H9 (cell line): ENCODE measurements around the gene CLN5. TPM values are rescaled to one million over a fixed set of nuclear protein-coding genes. Genes with fewer than 3 reads are reported as not detected.

Experiments used
- DNase-seq: peaks from one replicate; pipeline ENCODE4 v3.0.0-alpha.2; 2017
- H2AFZ ChIP-seq: one replicate; pipeline ENCODE4 v1.6.1; 2013; ENCODE audit warnings: mild to moderate bottlenecking, low read length, control low read depth, moderate library complexity
- H2AK5ac ChIP-seq: 2 replicates; pipeline ENCODE4 v1.6.1; 2013; ENCODE audit warnings: low read length, control low read depth, mixed read lengths; ENCODE audit not compliant: insufficient read length
- H2BK120ac ChIP-seq: one replicate; pipeline ENCODE4 v1.6.1; 2013; ENCODE audit warnings: low read depth, mild to moderate bottlenecking, low read length, control low read depth, inconsistent platforms; ENCODE audit not compliant: poor library complexity, severe bottlenecking
- H2BK12ac ChIP-seq: 2 replicates; pipeline ENCODE4 v1.6.1; 2013; ENCODE audit warnings: low read length, control low read depth, mixed read lengths, low read depth; ENCODE audit not compliant: insufficient read length
- H2BK15ac ChIP-seq: 2 replicates; pipeline ENCODE4 v1.6.1; 2013; ENCODE audit warnings: low read depth, low read length, control low read depth
- H2BK20ac ChIP-seq: one replicate; pipeline ENCODE4 v1.6.1; 2013; ENCODE audit warnings: low read depth, mild to moderate bottlenecking, low read length, control low read depth, inconsistent platforms; ENCODE audit not compliant: poor library complexity, severe bottlenecking
- H2BK5ac ChIP-seq: 2 replicates; pipeline ENCODE4 v1.6.1; 2013; ENCODE audit warnings: low read length, control low read depth, mixed read lengths; ENCODE audit not compliant: insufficient read length
- H3K14ac ChIP-seq: 2 replicates; pipeline ENCODE4 v1.6.1; 2013; ENCODE audit warnings: low read length, control low read depth; ENCODE audit not compliant: insufficient read depth
- H3K18ac ChIP-seq: 2 replicates; pipeline ENCODE4 v1.6.1; 2013; ENCODE audit warnings: low read depth, mild to moderate bottlenecking, mixed read lengths, low read length, control low read depth; ENCODE audit not compliant: insufficient read length
- H3K23ac ChIP-seq: 2 replicates; pipeline ENCODE4 v1.6.1; 2013; ENCODE audit warnings: low read length, control low read depth, mixed read lengths, low read depth; ENCODE audit not compliant: insufficient read length
- H3K23me2 ChIP-seq: 2 replicates; pipeline ENCODE4 v1.6.1; 2013; ENCODE audit warnings: low read depth, mild to moderate bottlenecking, mixed read lengths, low read length, control low read depth; ENCODE audit not compliant: insufficient read length, poor library complexity, severe bottlenecking
- H3K27ac ChIP-seq: 2 replicates; pipeline ENCODE4 v1.5.1; 2013; ENCODE audit warnings: low read length, control low read depth, mixed read lengths, low read depth; ENCODE audit not compliant: insufficient read length
- H3K27me3 ChIP-seq: 2 replicates; pipeline ENCODE4 v1.6.1; 2013; ENCODE audit warnings: low read length, control low read depth, inconsistent platforms; ENCODE audit not compliant: insufficient read depth
- H3K4ac ChIP-seq: 2 replicates; pipeline ENCODE4 v1.6.1; 2013; ENCODE audit warnings: low read depth, mild to moderate bottlenecking, control low read depth, inconsistent platforms, low read length, moderate library complexity
- H3K4me1 ChIP-seq: 2 replicates; pipeline ENCODE4 v1.6.1; 2013; ENCODE audit warnings: low read length, control low read depth, inconsistent platforms; ENCODE audit not compliant: insufficient read depth
- H3K4me2 ChIP-seq: 2 replicates; pipeline ENCODE4 v1.6.1; 2013; ENCODE audit warnings: low read length, control low read depth, mixed read lengths; ENCODE audit not compliant: insufficient read length, insufficient read depth
- H3K56ac ChIP-seq: 2 replicates; pipeline ENCODE4 v1.6.1; 2013; ENCODE audit warnings: low read depth, mild to moderate bottlenecking, mixed read lengths, low read length, control low read depth; ENCODE audit not compliant: insufficient read length
- H3K79me1 ChIP-seq: 2 replicates; pipeline ENCODE4 v1.6.1; 2013; ENCODE audit warnings: low read depth, mild to moderate bottlenecking, moderate library complexity, low read length, control low read depth, inconsistent platforms; ENCODE audit not compliant: insufficient read depth, poor library complexity, severe bottlenecking
- H3K79me2 ChIP-seq: 2 replicates; pipeline ENCODE4 v1.6.1; 2013; ENCODE audit warnings: low read length, control low read depth, inconsistent platforms; ENCODE audit not compliant: insufficient read depth
- H3K9ac ChIP-seq: 2 replicates; pipeline ENCODE4 v1.6.1; 2013; ENCODE audit warnings: low read length, control low read depth, mixed read lengths; ENCODE audit not compliant: insufficient read length; ENCODE audit errors: extremely low read depth
- H3K9me3 ChIP-seq: one replicate; pipeline ENCODE4 v1.6.1; 2013; ENCODE audit warnings: low read depth, low read length, inconsistent platforms; ENCODE audit not compliant: control insufficient read depth
- H3T11ph ChIP-seq: one replicate; pipeline ENCODE4 v1.6.1; 2013; ENCODE audit warnings: mild to moderate bottlenecking, low read length, control low read depth, inconsistent platforms
- H4K20me1 ChIP-seq: one replicate; pipeline ENCODE4 v1.6.1; 2013; ENCODE audit not compliant: control insufficient read depth, insufficient read length, insufficient read depth
- H4K5ac ChIP-seq: 2 replicates; pipeline ENCODE4 v1.6.1; 2013; ENCODE audit warnings: low read depth, mild to moderate bottlenecking, mixed read lengths, low read length, control low read depth; ENCODE audit not compliant: insufficient read length
- H4K8ac ChIP-seq: replicated peaks from 2 replicates; pipeline ENCODE4 v1.6.1; 2013; ENCODE audit warnings: low read length, control low read depth, mixed read lengths, low read depth; ENCODE audit not compliant: insufficient read length
- H4K91ac ChIP-seq: 2 replicates; pipeline ENCODE4 v1.6.1; 2013; ENCODE audit warnings: low read depth, mild to moderate bottlenecking, moderate library complexity, mixed read lengths, low read length, control low read depth; ENCODE audit not compliant: insufficient read length
- H3K27ac Mint-ChIP-seq, 3 experiments: 2 replicates in 2 of 3; 3 replicates in 1 of 3; pipeline ENCODE4 v1.8.0; 2020 to 2021; ENCODE audit warnings: mixed read lengths in 3 of 3, mild to moderate bottlenecking in 1 of 3, moderate library complexity in 1 of 3
- H3K27me3 Mint-ChIP-seq: 2 replicates; pipeline ENCODE4 v1.8.0; 2021; ENCODE audit warnings: low read depth, mild to moderate bottlenecking, moderate library complexity, mixed read lengths
- H3K36me3 Mint-ChIP-seq, 3 experiments: 2 replicates in 2 of 3; 3 replicates in 1 of 3; pipeline ENCODE4 v1.8.0; 2020 to 2021; ENCODE audit warnings: low read depth in 3 of 3, mixed read lengths in 3 of 3; ENCODE audit not compliant: insufficient read depth in 1 of 3
- H3K4me1 Mint-ChIP-seq, 2 experiments: 2 replicates each; pipeline ENCODE4 v1.8.0; 2020; ENCODE audit warnings: mixed read lengths in 2 of 2
- H3K4me3 Mint-ChIP-seq, 2 experiments: 2 replicates in 1 of 2; 3 replicates in 1 of 2; pipeline ENCODE4 v1.8.0; 2020 to 2021; ENCODE audit warnings: mild to moderate bottlenecking in 2 of 2, mixed read lengths in 2 of 2, moderate library complexity in 1 of 2
- H3K9me3 Mint-ChIP-seq, 2 experiments: 2 replicates in 1 of 2; 3 replicates in 1 of 2; pipeline ENCODE4 v1.8.0; 2020; ENCODE audit warnings: mild to moderate bottlenecking in 2 of 2, mixed read lengths in 2 of 2, moderate library complexity in 1 of 2
- WGBS: extraction: QIAGEN DNeasy Blood & Tissue Kit; methylation state at CpG from one replicate; pipeline ENCODE4 v1.1.7; 2013; ENCODE audit warnings: missing lambda C conversion rate, low lambda C conversion rate, mixed read lengths; ENCODE audit not compliant: insufficient read length; ENCODE audit errors: extremely low coverage; 5-methylcytosine and 5-hydroxymethylcytosine counted together
- total RNA-seq: library from RNA; stranded (reverse); gene quantifications from 2 replicates; pipeline ENCODE4 v1.2.1, GENCODE V29; 2021
- TF ChIP-seq, protein P1 (sequence below): fragments of 200-600 bp; sonication (generic); conservative IDR thresholded peaks from 3 replicates; pipeline ENCODE4 v1.8.0; 2021; ENCODE audit warnings: antibody characterized with exemption, mild to moderate bottlenecking

The CLN5 gene
- total RNA-seq, 1 experiment from 2014 or later = 8.3 TPM

DNA sequence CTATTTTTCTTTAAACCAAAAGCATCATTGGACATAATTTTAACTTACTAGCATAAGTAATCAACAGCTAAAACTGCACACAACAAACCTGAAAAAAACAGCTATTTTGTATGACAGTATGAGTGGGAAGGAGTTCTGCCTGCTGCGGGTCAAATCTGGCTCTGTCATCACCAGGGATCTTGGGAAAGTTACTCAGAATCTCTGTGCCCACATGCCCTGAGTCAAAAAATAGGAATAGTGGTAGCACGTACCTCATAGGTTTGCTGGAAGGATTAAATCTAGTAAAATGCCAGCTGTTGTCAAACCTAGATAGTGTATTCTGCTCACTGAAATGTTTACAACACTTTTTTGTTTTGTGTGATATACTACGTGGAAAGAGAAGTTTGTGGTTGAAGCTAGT is 1.1 kb downstream of the CLN5 start:
- Histone ChIP-seq H3K27me3 (no peaks in the 10 kb centered on the region), H3K23me2 (peaks cover 8% of the 10 kb centered on the region), H3K9ac (peak overlapping the region; percentile 94), H3K79me1 (no peaks in the 10 kb centered on the region), H3K4ac (no peak overlapping the region), H3K56ac (no peak overlapping the region), H3K4me1 (no peaks in the 10 kb centered on the region; the same call in 1 of the 2 replicates), H3K4me2 (peak overlapping the region; percentile 88), H4K5ac (no peak overlapping the region), H2BK12ac (no peak overlapping the region), H2BK120ac (no peak overlapping the region), H3T11ph (no peak overlapping the region), H3K27ac (no peak overlapping the region), H2BK5ac (no peak overlapping the region), H4K91ac (no peak overlapping the region), H3K14ac (no peak overlapping the region), H4K20me1 (no peaks in the 10 kb centered on the region), H3K18ac (no peak overlapping the region), H3K23ac (no peak overlapping the region), H2BK20ac (no peak overlapping the region), H3K9me3 (no peaks in the 10 kb centered on the region), H2BK15ac (no peak overlapping the region), H4K8ac (no peak overlapping the region), H3K79me2 (no peaks in the 10 kb centered on the region), H2AK5ac (no peak overlapping the region), H2AFZ (no peak overlapping the region)
- 100% methylated on average over 1 of the region's 3 CpGs for WGBS
- H3K27me3 Mint-ChIP-seq = peaks cover 8% of the 10 kb centered on the region; the same call in 1 of the 2 replicates
- peak overlapping the region; percentile 95 to 99 for H3K4me3 Mint-ChIP-seq
- peaks cover 20% of the 10 kb centered on the region in 2 experiments for H3K4me1 Mint-ChIP-seq
- H3K9me3 Mint-ChIP-seq = no peaks in the 10 kb centered on the region; a peak in 1 of 5 replicates
- DNase-seq = no peak
- TF ChIP-seq, protein P1, sequence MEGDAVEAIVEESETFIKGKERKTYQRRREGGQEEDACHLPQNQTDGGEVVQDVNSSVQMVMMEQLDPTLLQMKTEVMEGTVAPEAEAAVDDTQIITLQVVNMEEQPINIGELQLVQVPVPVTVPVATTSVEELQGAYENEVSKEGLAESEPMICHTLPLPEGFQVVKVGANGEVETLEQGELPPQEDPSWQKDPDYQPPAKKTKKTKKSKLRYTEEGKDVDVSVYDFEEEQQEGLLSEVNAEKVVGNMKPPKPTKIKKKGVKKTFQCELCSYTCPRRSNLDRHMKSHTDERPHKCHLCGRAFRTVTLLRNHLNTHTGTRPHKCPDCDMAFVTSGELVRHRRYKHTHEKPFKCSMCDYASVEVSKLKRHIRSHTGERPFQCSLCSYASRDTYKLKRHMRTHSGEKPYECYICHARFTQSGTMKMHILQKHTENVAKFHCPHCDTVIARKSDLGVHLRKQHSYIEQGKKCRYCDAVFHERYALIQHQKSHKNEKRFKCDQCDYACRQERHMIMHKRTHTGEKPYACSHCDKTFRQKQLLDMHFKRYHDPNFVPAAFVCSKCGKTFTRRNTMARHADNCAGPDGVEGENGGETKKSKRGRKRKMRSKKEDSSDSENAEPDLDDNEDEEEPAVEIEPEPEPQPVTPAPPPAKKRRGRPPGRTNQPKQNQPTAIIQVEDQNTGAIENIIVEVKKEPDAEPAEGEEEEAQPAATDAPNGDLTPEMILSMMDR = no peak
- no peak overlapping the region for H3K27ac Mint-ChIP-seq
- peaks cover 0 to 19% (median 13%) of the 10 kb centered on the region in 3 experiments; a peak in 5 of 7 replicates for H3K36me3 Mint-ChIP-seq
